SK-N-SH (cell line): ENCODE data around the gene INTS1.

Experiments used
- CTCF ChIP-seq: fragments of 200-600 bp; sonication (generic); IDR thresholded peaks from 2 replicates; pipeline ENCODE4 v1.6.1; 2017; ENCODE audit warnings: antibody characterized with exemption, mild to moderate bottlenecking, moderate library complexity
- FOXJ3 ChIP-seq: sonication (generic); formaldehyde crosslinking; IDR thresholded peaks from 2 replicates; pipeline ENCODE4 v1.5.1; 2020; ENCODE audit warnings: mild to moderate bottlenecking, missing genetic modification reagents
- FOXM1 ChIP-seq: IDR thresholded peaks from 2 replicates; pipeline ENCODE4 v1.4.0; 2012; ENCODE audit warnings: low read depth, mild to moderate bottlenecking
- GABPA ChIP-seq: IDR thresholded peaks from 2 replicates; pipeline ENCODE4 v1.4.0; 2012; ENCODE audit warnings: low read depth, mild to moderate bottlenecking
- MXI1 ChIP-seq: IDR thresholded peaks from 2 replicates; pipeline ENCODE4 v1.6.1; 2012; ENCODE audit warnings: mild to moderate bottlenecking, low read depth, low read length, improper control_type of control experiment
- NFIC ChIP-seq: IDR thresholded peaks from 2 replicates; pipeline ENCODE4 v1.4.0; 2012; ENCODE audit warnings: borderline replicate concordance
- POLR2AphosphoS5 ChIP-seq: IDR thresholded peaks from 2 replicates; pipeline ENCODE4 v1.6.1; 2012; ENCODE audit warnings: low read depth, low read length
- RAD21 ChIP-seq: IDR thresholded peaks from 2 replicates; pipeline ENCODE4 v1.6.1; 2012; ENCODE audit warnings: mild to moderate bottlenecking, low read length
- RFX5 ChIP-seq: IDR thresholded peaks from 2 replicates; pipeline ENCODE4 v1.6.1; 2012; ENCODE audit warnings: mild to moderate bottlenecking, improper control_type of control experiment, low read length
- SMC3 ChIP-seq: IDR thresholded peaks from 2 replicates; pipeline ENCODE4 v1.6.1; 2012; ENCODE audit warnings: low read depth, low read length, improper control_type of control experiment
- TAF1 ChIP-seq: IDR thresholded peaks from 2 replicates; pipeline ENCODE4 v1.6.1; 2012; ENCODE audit warnings: low read depth, mild to moderate bottlenecking, low read length, moderate library complexity, borderline replicate concordance
- TCF12 ChIP-seq: IDR thresholded peaks from 2 replicates; pipeline ENCODE4 v1.4.0; 2012
- YY1 ChIP-seq: IDR thresholded peaks from 2 replicates; pipeline ENCODE4 v1.4.0; 2012; ENCODE audit warnings: low read depth, mild to moderate bottlenecking
- TF ChIP-seq, protein P1 (sequence below): IDR thresholded peaks from 2 replicates; pipeline ENCODE4; 2012

DNA sequence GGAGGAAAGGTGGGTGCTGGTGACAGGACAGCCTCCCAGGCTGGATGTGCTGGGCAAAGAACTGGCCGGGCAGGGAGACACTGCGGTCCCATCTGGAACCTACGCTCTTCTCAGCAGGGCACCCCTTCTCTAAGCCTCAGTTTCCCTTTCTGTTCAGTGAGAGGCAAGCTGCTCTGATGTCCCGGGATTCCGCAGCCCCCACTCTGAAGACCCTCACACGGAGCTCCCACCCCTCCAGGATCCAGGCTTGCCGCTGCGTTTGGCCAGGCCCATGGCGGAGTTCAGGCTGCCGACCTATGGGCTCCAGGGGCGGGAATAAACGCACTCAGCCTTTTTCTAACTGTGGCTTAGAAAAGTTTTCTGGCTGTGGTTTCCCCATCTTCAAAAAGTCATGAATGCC lies 10.2 kb upstream of the INTS1 start:
- TF ChIP-seq CTCF = no peak
- no peak for TF ChIP-seq FOXJ3 (CRISPR knock-in tag)
- TF ChIP-seq, protein P1, sequence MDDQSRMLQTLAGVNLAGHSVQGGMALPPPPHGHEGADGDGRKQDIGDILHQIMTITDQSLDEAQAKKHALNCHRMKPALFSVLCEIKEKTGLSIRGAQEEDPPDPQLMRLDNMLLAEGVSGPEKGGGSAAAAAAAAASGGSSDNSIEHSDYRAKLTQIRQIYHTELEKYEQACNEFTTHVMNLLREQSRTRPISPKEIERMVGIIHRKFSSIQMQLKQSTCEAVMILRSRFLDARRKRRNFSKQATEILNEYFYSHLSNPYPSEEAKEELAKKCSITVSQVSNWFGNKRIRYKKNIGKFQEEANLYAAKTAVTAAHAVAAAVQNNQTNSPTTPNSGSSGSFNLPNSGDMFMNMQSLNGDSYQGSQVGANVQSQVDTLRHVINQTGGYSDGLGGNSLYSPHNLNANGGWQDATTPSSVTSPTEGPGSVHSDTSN = no peak
- TF ChIP-seq POLR2AphosphoS5 = no peak
- no peak for TF ChIP-seq RAD21
- TF ChIP-seq TCF12 = no peak
- no peak for TF ChIP-seq NFIC
- no peak for TF ChIP-seq TAF1
- TF ChIP-seq MXI1 = no peak
- no peak for TF ChIP-seq SMC3
- no peak for TF ChIP-seq YY1
- no peak for TF ChIP-seq RFX5
- no peak for TF ChIP-seq FOXM1
- no peak for TF ChIP-seq GABPA
